NCI-H187 (cell line): ENCODE results near the gene SNAI3.

ENCODE experiments used
- DNase-seq, 2 experiments: peaks; one replicate each; lab custom pipeline; 2025; lab: John Stamatoyannopoulos, UW

SNAI3 gene

GRCh38 chr16:88634141-88634993 is 51.9 kb downstream of the SNAI3 start:
- DNase-seq = no peak

DNA sequence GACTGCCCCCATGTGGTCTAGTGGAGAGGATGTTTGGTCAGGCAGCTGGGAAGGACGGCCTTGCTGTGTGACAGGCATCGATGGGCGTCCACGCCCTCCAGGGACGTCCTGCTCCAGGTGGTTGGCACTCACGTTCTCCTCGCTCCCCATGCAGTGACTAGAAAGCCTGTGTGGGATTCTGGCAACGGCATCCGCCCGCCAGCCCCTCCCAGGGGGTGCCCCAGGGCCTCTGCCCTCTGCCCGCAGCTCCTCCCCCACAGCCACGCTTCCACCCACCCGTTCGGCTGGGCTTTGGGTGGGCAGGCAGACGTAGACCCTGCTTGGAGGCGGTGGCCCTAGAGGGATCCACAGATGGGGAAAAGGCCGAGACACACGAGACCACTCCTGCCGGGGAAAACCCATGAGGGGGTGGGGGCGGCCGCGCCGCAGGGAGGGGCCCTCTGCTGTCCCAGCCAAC is 52.6 kb downstream of the SNAI3 start:
- no peak for DNase-seq

DNA sequence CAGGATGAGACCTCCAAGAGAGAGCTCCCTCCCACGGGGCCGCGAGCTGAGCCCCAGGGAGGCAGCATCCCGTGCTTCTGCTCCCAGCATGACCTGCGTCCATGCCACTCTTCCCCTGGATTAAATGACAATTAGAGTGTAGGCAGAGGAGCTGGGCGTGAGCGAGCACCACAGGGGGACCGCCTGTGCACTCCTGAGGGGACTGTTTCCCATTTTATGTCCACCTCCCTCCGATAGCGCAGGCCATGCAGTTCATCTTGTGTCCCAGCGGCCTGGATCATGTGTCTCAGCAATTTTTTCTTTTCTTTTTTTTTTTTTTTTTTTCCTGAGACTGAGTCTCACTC is 53.7 kb downstream of the SNAI3 start:
- no peak for DNase-seq

- DNase-seq = no peak
Observed at GRCh38 chr16:88631920-88632586, 54.3 kb downstream of the SNAI3 start.

GRCh38 chr16:88631384-88631783 is 54.9 kb downstream of the SNAI3 start:
- DNase-seq = no peak

DNA sequence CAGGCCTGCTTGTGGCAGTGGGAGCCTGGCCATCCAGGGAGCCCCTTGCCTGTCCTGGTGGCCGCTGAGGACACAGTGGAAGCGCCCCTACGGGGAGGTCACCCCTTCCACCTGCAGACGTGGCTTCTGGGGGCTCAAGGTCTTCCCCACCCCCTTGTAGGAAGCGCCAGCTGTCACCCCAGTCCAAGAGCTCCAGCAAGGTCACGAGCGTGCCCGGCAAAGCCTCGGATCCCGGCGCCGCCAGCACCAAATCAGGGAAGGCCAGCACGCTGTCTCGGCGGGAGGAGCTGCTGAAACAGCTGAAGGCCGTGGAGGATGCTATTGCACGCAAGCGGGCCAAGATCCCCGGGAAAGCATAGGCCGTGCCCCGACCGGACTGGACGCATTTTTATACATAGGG is 55.4 kb downstream of the SNAI3 start:
- DNase-seq = no peak

GRCh38 chr16:88630433-88630832 is 55.9 kb downstream of the SNAI3 start:
- no peak for DNase-seq

DNA sequence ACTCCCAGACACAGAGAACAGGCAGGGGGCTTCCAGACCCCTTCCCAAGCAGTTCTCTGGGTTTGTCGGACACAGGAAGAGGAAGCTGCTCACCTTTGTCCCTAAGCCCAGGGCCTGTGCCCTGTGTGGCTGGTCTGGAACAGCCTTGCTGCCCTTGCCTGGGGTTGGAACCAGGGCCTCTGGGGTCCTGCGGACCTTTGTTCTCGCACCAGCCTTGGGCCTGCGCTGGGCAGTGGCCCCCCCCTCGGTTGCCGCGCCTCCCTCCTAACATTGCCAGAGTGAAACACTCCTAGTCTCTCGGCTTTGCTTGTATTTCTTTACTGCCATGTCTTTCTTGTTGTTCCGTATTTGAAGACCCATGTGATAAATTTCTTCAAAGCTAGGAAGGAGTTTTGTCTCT is 56.5 kb downstream of the SNAI3 start:
- no peak for DNase-seq

- no peak for DNase-seq
Observed at GRCh38 chr16:88628512-88628974, 57.8 kb downstream of the SNAI3 start.
